ENCODE measurements around the gene KNCN.

KNCN gene

GRCh38 chr1:46568461-46568891 lies 17.0 kb upstream of the KNCN start:
- DNase-seq, result no peak

GRCh38 chr1:46563341-46563740 lies 11.9 kb upstream of the KNCN start:
- DNase-seq, result no peak

- DNase-seq, result no peak
Measured at GRCh38 chr1:46562498-46562897, 11.1 kb upstream of the KNCN start.

GRCh38 chr1:46558966-46559365 lies 7.5 kb upstream of the KNCN start:
- DNase-seq, result no peak

- DNase-seq, result peak; percentile 5
Measured at GRCh38 chr1:46558141-46558963, 6.9 kb upstream of the KNCN start.

GRCh38 chr1:46557403-46557802 lies 6.0 kb upstream of the KNCN start:
- no peak for DNase-seq

GRCh38 chr1:46556822-46557221 lies 5.4 kb upstream of the KNCN start:
- no peak for DNase-seq

- no peak for DNase-seq
Measured at GRCh38 chr1:46555826-46556619, 4.6 kb upstream of the KNCN start.

- DNase-seq, result no peak
Measured at GRCh38 chr1:46554597-46555381, 3.3 kb upstream of the KNCN start.

GRCh38 chr1:46554236-46554596 lies 2.8 kb upstream of the KNCN start:
- DNase-seq, result no peak

GRCh38 chr1:46553506-46553905 lies 2.1 kb upstream of the KNCN start:
- DNase-seq, result no peak

- DNase-seq, result no peak
Measured at GRCh38 chr1:46552357-46553237, 1.1 kb upstream of the KNCN start.

- DNase-seq, result no peak
Measured at GRCh38 chr1:46550751-46551231, 656 bp downstream of the KNCN start.

GRCh38 chr1:46549697-46550681 lies 1.5 kb downstream of the KNCN start:
- peak; percentile 5 for DNase-seq

- DNase-seq, result peak; percentile 57
Measured at GRCh38 chr1:46547481-46548383, 3.7 kb downstream of the KNCN start.

- DNase-seq, result no peak
Measured at GRCh38 chr1:46546210-46546609, 5.2 kb downstream of the KNCN start.

GRCh38 chr1:46545784-46546183 lies 5.7 kb downstream of the KNCN start:
- no peak for DNase-seq

GRCh38 chr1:46544561-46545240 lies 6.7 kb downstream of the KNCN start:
- DNase-seq, result no peak
